GM10248 (cell line): Measurements from ENCODE around the gene DTNBP1.

ENCODE experiments used
- CTCF ChIA-PET: fragments of 300-600 bp; sonication (Branson Sonifier 250); formaldehyde crosslinking; extraction: SDS; loops from one replicate; lab custom pipeline; 2021; ENCODE audit warnings: antibody characterized with exemption; lab: Yijun Ruan, JAX
- POLR2A ChIA-PET: fragments of 350-650 bp; sonication (Branson Sonifier 250); formaldehyde crosslinking; extraction: SDS; loops from one replicate; lab custom pipeline; 2020; ENCODE audit warnings: antibody characterized with exemption; lab: Yijun Ruan, JAX
- DNase-seq: peaks from one replicate; pipeline ENCODE4 v3.0.0; 2012; ENCODE audit errors: extremely low spot score
- CTCF ChIP-seq: IDR thresholded peaks from 2 replicates; pipeline ENCODE4 v1.5.1; 2012; ENCODE audit warnings: mild to moderate bottlenecking, low read depth; ENCODE audit errors: extremely low read depth, missing control alignments, control extremely low read depth

DTNBP1 gene

GRCh38 chr6:15523679-15524630 lies 138.9 kb downstream of the DTNBP1 start:
- DNase-seq, result no peak
- POLR2A ChIA-PET, result no interaction called here
- CTCF ChIA-PET, result interaction anchor here (1.1 to 1.8 kb wide), 3 partner anchors 12 to 27 kb away, joined by 3 to 5 read pairs (median 3); no protein-coding TSS in a partner anchor
- TF ChIP-seq CTCF, result no peak

- DNase-seq, result no peak
- POLR2A ChIA-PET, result no interaction called here
- CTCF ChIA-PET, result interaction anchor here (1.3 to 1.8 kb wide), 3 partner anchors 13 to 28 kb away, joined by 3 to 5 read pairs (median 4); no protein-coding TSS in a partner anchor
- TF ChIP-seq CTCF, result no peak
Observed at GRCh38 chr6:15522856-15523529, 139.8 kb downstream of the DTNBP1 start.

GRCh38 chr6:15522427-15522826 lies 140.4 kb downstream of the DTNBP1 start:
- ChIA-PET CTCF (interaction anchor here (1.0 to 1.3 kb wide), 2 partner anchors 8 to 21 kb away, joined by 3 to 4 read pairs; no protein-coding TSS in a partner anchor), POLR2A (no interaction called here)
- TF ChIP-seq CTCF, result no peak
- DNase-seq, result no peak

- POLR2A ChIA-PET, result no interaction called here
- TF ChIP-seq CTCF, result no peak
- no peak for DNase-seq
- CTCF ChIA-PET, result interaction anchor here (0.9 to 1.3 kb wide), 4 partner anchors 8 to 22 kb away, joined by 3 to 4 read pairs (median 3); no protein-coding TSS in a partner anchor
Observed at GRCh38 chr6:15522026-15522425, 140.8 kb downstream of the DTNBP1 start.

GRCh38 chr6:15521582-15521981 lies 141.2 kb downstream of the DTNBP1 start:
- TF ChIP-seq CTCF, result no peak
- DNase-seq, result no peak
- CTCF ChIA-PET, result interaction anchor here (0.9 to 1.3 kb wide), 4 partner anchors 9 to 22 kb away, joined by 3 to 4 read pairs (median 3); no protein-coding TSS in a partner anchor
- POLR2A ChIA-PET, result no interaction called here

GRCh38 chr6:15520626-15521203 lies 142.1 kb downstream of the DTNBP1 start:
- no peak for DNase-seq

More at GRCh38 chr6:15520626-15521203, 142.1 kb downstream of the DTNBP1 start:
- TF ChIP-seq CTCF, result no peak
- POLR2A ChIA-PET, result no interaction called here
- CTCF ChIA-PET, result interaction anchor here (1.5 kb wide), 1 partner anchor 104 kb away, joined by 5 read pairs; no protein-coding TSS in a partner anchor
